IMR-90 (cell line): ENCODE measurements around the gene UBALD1.

ENCODE experiments used
- BHLHE40 ChIP-seq: fragments of 150-350 bp; IDR thresholded peaks from 2 replicates; pipeline ENCODE4 v1.6.1; 2016; ENCODE audit warnings: mild to moderate bottlenecking, low read depth, low read length
- CHD1 ChIP-seq: IDR thresholded peaks from 2 replicates; pipeline ENCODE4 v1.6.1; 2012; ENCODE audit warnings: low read depth, low read length, improper control_type of control experiment
- FOS ChIP-seq: fragments of 150-350 bp; IDR thresholded peaks from 2 replicates; pipeline ENCODE4 v1.6.1; 2016; ENCODE audit warnings: low read depth, low read length
- MXI1 ChIP-seq: IDR thresholded peaks from 2 replicates; pipeline ENCODE4 v1.6.1; 2012; ENCODE audit warnings: low read depth, mild to moderate bottlenecking, low read length, moderate library complexity, borderline replicate concordance
- POLR2A ChIP-seq: IDR thresholded peaks from 2 replicates; pipeline ENCODE4 v1.6.1; 2012; ENCODE audit warnings: mild to moderate bottlenecking, low read depth, low read length
- RAD21 ChIP-seq: IDR thresholded peaks from 2 replicates; pipeline ENCODE4 v1.6.1; 2012; ENCODE audit warnings: low read length, improper control_type of control experiment
- TF ChIP-seq, protein P1 (sequence below): conservative IDR thresholded peaks from 2 replicates; pipeline ENCODE4 v1.5.1; 2012; ENCODE audit warnings: mild to moderate bottlenecking, low read depth, low read length, improper control_type of control experiment

DNA sequence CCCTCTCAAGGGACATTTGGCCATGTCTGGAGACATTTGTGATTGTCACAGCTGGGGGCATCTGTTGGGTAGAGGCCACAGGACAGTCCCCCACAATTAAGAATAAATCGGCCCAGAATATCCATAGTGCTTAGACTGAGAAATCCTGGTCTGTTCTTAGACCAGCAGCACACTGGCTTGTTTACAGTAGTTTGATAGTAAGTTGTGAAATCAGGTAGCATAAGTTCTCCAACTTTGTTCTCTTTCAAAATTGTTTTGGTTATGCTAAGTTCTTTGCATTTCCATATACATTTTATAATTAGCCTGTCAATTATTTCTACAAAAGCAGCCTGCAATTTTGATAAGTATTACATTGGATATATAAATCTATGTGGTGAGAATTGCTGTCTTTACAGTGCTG lies 16.8 kb upstream of the UBALD1 start:
- TF ChIP-seq, protein P1, sequence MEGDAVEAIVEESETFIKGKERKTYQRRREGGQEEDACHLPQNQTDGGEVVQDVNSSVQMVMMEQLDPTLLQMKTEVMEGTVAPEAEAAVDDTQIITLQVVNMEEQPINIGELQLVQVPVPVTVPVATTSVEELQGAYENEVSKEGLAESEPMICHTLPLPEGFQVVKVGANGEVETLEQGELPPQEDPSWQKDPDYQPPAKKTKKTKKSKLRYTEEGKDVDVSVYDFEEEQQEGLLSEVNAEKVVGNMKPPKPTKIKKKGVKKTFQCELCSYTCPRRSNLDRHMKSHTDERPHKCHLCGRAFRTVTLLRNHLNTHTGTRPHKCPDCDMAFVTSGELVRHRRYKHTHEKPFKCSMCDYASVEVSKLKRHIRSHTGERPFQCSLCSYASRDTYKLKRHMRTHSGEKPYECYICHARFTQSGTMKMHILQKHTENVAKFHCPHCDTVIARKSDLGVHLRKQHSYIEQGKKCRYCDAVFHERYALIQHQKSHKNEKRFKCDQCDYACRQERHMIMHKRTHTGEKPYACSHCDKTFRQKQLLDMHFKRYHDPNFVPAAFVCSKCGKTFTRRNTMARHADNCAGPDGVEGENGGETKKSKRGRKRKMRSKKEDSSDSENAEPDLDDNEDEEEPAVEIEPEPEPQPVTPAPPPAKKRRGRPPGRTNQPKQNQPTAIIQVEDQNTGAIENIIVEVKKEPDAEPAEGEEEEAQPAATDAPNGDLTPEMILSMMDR, result no peak
- TF ChIP-seq CHD1 (no peak), MXI1 (no peak), POLR2A (no peak), FOS (no peak), BHLHE40 (no peak), RAD21 (no peak)
